ENCODE data around the gene TRA2B. TPM values are rescaled to one million over a fixed set of nuclear protein-coding genes. Genes with fewer than 3 reads are reported as not detected.

The TRA2B gene
- total and polyA plus RNA-seq, 2 of the 8 experiments (the other 6 are each of a cell fraction or from before 2014, with no cell fraction given): 206 to 274 TPM

GRCh38 chr3:185866995-185867394, 70.8 kb downstream of the TRA2B start (continued):
- TF ChIP-seq CHD7 (IDR thresholded peaks at IDR 0.05; ENCODE audit: insufficient replicate concordance, low read length) (no peak), SP4 (IDR thresholded peaks at IDR 0.05; ENCODE audit: low read length) (no peak), KDM5A (IDR thresholded peaks at IDR 0.05; ENCODE audit: low read length) (no peak), MAX (IDR thresholded peaks at IDR 0.05) (no peak), EZH2 (IDR thresholded peaks at IDR 0.05; ENCODE audit: low read depth, low read length, severe bottlenecking) (no peak), PHF8 (conservative IDR thresholded peaks at IDR 0.05; ENCODE audit: low read depth, low read length) (no peak), SIN3A (conservative IDR thresholded peaks at IDR 0.05 in 1 of 2, IDR thresholded peaks at IDR 0.05 in 1 of 2; ENCODE audit: low read depth in 1 of 2, low read length in 2 of 2) (no peak), POLR2AphosphoS5 (IDR thresholded peaks at IDR 0.05; ENCODE audit: low read depth, low read length) (no peak), SUZ12 (IDR thresholded peaks at IDR 0.05; ENCODE audit: low read length) (no peak)

Data from H1 (cell line).